Activated naive CD8-positive, alpha-beta T cell treated with anti-CD3 and anti-CD28 coated beads, Interleukin-2, amount 10 ng/mL, durations not matched to agents 7 days and 5 days (primary cell): ENCODE data around the gene CPXM2. TPM values are rescaled to one million over a fixed set of nuclear protein-coding genes. Genes with fewer than 3 reads are reported as not detected.

Experiments used
- ATAC-seq: fragments of 150-1000 bp; cut with Tn5 transposase; one replicate; pipeline ENCODE4 v1.10.0; 2021; ENCODE audit warnings: low read depth, moderate library complexity
- POLR2A ChIA-PET: fragments of 350-600 bp; sonication (Branson Sonifier 250); formaldehyde crosslinking; loops from one replicate; lab custom pipeline; 2021; ENCODE audit warnings: antibody characterized with exemption; lab: Charles Lee
- DNase-seq: peaks from one replicate; pipeline ENCODE4 v3.0.0; 2021
- H3K27ac Mint-ChIP-seq: one replicate; pipeline ENCODE4 v1.8.0; 2022; ENCODE audit warnings: mild to moderate bottlenecking, mixed read lengths
- H3K27me3 Mint-ChIP-seq: one replicate; pipeline ENCODE4 v1.8.0; 2022; ENCODE audit warnings: mild to moderate bottlenecking, moderate library complexity, mixed read lengths
- H3K36me3 Mint-ChIP-seq: one replicate; pipeline ENCODE4 v1.8.0; 2021; ENCODE audit warnings: mild to moderate bottlenecking, mixed read lengths
- H3K4me1 Mint-ChIP-seq: one replicate; pipeline ENCODE4 v1.8.0; 2021; ENCODE audit warnings: mixed read lengths
- H3K4me3 Mint-ChIP-seq: one replicate; pipeline ENCODE4 v1.8.0; 2022; ENCODE audit warnings: mild to moderate bottlenecking, moderate library complexity, mixed read lengths
- H3K9me3 Mint-ChIP-seq: one replicate; pipeline ENCODE4 v1.8.0; 2021; ENCODE audit warnings: mixed read lengths
- total RNA-seq, 2 experiments: library from RNA; stranded (reverse); gene quantifications; one replicate each; pipeline ENCODE4 v1.2.3, GENCODE V29; 2021

The CPXM2 gene
- total RNA-seq, 2 experiments from 2014 or later: not detected

GRCh38 chr10:123890756-123891143 lies 857 bp downstream of the CPXM2 start:
- ATAC-seq (no peak), DNase-seq (no peak)
- peaks cover 14% of the 10 kb centered on the region for H3K27me3 Mint-ChIP-seq
- no peaks in the 10 kb centered on the region for H3K36me3 Mint-ChIP-seq
- H3K4me1 Mint-ChIP-seq: no peaks in the 10 kb centered on the region
- no peaks in the 10 kb centered on the region for H3K9me3 Mint-ChIP-seq
- POLR2A ChIA-PET: no interaction called here
- H3K4me3 Mint-ChIP-seq: no peak overlapping the region
- no peak overlapping the region for H3K27ac Mint-ChIP-seq

DNA sequence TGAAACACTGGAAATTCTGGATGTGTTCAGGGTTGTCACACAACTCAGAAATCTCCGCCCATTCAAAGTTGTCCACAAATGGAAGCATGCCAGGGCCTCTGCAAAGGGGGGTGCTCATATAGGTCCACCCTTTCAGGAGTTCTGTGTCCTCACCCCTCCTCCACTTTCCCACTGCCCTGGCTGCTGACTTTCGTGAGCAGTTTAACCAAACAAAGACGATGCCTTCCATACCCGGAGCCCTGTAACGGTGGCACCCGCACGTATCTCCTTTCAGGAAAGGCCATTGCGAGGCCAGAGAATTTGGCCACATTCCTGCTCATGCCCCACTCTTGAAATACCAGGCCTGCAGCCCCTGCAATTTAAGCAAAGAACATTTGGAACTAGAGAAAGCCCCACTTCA lies 1.4 kb downstream of the CPXM2 start:
- no peak for ATAC-seq
- Mint-ChIP-seq H3K9me3 (no peaks in the 10 kb centered on the region), H3K27ac (no peak overlapping the region), H3K4me3 (no peak overlapping the region), H3K36me3 (no peaks in the 10 kb centered on the region), H3K27me3 (peaks cover 14% of the 10 kb centered on the region), H3K4me1 (no peaks in the 10 kb centered on the region)
- POLR2A ChIA-PET: no interaction called here
- DNase-seq: no peak

GRCh38 chr10:123889821-123890220 lies 1.8 kb downstream of the CPXM2 start:
- no peak overlapping the region for H3K4me3 Mint-ChIP-seq
- ATAC-seq: no peak
- no peaks in the 10 kb centered on the region for H3K36me3 Mint-ChIP-seq
- POLR2A ChIA-PET: interaction anchor here (0.6 kb wide), 1 partner anchor 9 kb away, joined by 6 read pairs; no protein-coding TSS in a partner anchor
- H3K9me3 Mint-ChIP-seq: no peaks in the 10 kb centered on the region
- peaks cover 14% of the 10 kb centered on the region for H3K27me3 Mint-ChIP-seq
- DNase-seq: no peak
- no peaks in the 10 kb centered on the region for H3K4me1 Mint-ChIP-seq
- no peak overlapping the region for H3K27ac Mint-ChIP-seq

- Mint-ChIP-seq H3K27me3 (peaks cover 14% of the 10 kb centered on the region), H3K36me3 (no peaks in the 10 kb centered on the region), H3K4me1 (no peaks in the 10 kb centered on the region), H3K4me3 (no peak overlapping the region), H3K9me3 (no peaks in the 10 kb centered on the region), H3K27ac (no peak overlapping the region)
- ATAC-seq (no peak), DNase-seq (no peak)
- POLR2A ChIA-PET: no interaction called here
Measured at GRCh38 chr10:123888751-123889150, 2.9 kb downstream of the CPXM2 start.

DNA sequence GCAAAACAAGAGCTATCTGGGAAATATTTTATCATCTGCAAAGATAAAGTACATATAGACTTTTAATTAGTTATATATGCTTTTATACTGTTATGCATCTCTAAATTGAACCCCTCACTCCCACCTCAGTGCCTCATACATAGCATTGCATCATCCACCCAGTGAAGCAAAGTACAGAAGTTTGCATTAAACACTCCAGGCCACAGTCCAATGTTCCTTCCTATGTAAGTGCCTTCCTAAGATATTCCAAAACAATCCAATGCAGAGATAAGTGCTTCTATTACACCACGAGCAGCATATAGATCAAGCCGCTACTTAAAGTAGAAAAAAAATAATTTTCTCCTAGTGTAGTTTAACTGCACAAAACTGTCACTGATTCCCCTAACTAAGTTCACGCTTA lies 3.4 kb downstream of the CPXM2 start:
- no peak for ATAC-seq
- no peak overlapping the region for H3K27ac Mint-ChIP-seq
- H3K4me3 Mint-ChIP-seq: no peak overlapping the region
- H3K27me3 Mint-ChIP-seq: peaks cover 14% of the 10 kb centered on the region
- no peaks in the 10 kb centered on the region for H3K9me3 Mint-ChIP-seq
- no peaks in the 10 kb centered on the region for H3K4me1 Mint-ChIP-seq
- no peaks in the 10 kb centered on the region for H3K36me3 Mint-ChIP-seq
- no peak for DNase-seq
- POLR2A ChIA-PET: no interaction called here

- no peaks in the 10 kb centered on the region for H3K9me3 Mint-ChIP-seq
- H3K4me1 Mint-ChIP-seq: no peaks in the 10 kb centered on the region
- DNase-seq: no peak
- POLR2A ChIA-PET: no interaction called here
- H3K4me3 Mint-ChIP-seq: no peak overlapping the region
- no peak for ATAC-seq
- no peaks in the 10 kb centered on the region for H3K36me3 Mint-ChIP-seq
- H3K27me3 Mint-ChIP-seq: peaks cover 11% of the 10 kb centered on the region
- no peak overlapping the region for H3K27ac Mint-ChIP-seq
Measured at GRCh38 chr10:123886292-123886691, 5.3 kb downstream of the CPXM2 start.

DNA sequence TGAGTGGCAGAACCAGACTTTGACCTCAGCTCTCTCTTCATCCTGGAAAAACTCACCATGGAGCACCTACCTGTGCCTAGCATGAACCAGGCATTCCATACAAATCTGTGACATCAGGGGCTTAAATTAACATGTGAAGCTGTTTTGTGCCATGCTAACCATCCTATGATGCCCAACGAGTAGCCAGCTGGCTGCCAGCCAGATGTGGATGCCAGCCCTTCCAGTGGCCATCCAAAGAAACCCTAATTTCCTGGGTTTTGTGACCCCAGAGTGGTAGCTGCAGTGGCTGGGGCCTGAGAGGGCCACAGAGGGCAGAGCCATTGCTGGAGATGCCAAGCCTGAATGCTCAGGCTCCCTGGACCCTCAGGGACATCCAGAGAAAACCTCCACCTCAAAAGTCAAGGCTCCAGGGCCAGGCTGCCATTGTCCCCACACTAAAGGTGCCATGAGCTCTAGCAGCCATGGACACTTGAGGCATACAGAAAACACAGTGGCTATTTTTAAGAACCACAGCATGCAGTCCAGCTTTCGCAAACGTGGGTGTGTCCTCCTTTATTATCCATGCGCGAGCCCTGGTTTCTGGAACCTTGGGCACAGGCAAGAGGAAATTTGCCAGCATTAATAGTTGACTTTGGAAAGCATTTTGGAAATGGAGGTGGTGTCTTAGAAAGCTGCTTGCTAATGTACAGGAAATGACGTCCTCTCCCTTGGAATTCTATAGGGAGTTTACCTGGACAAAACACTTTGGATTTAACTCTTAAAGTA lies 6.0 kb downstream of the CPXM2 start:
- ATAC-seq: no peak
- no peak for DNase-seq
- H3K4me1 Mint-ChIP-seq: no peaks in the 10 kb centered on the region

GRCh38 chr10:123884907-123885381 lies 6.7 kb downstream of the CPXM2 start:
- POLR2A ChIA-PET: no interaction called here
- Mint-ChIP-seq H3K9me3 (no peaks in the 10 kb centered on the region), H3K27me3 (peaks cover under 1% of the 10 kb centered on the region), H3K4me1 (no peaks in the 10 kb centered on the region), H3K36me3 (no peaks in the 10 kb centered on the region), H3K4me3 (no peak overlapping the region), H3K27ac (no peak overlapping the region)
- DNase-seq: no peak
- no peak for ATAC-seq

More for the DNA sequence above, 6.0 kb downstream of the CPXM2 start:
- Mint-ChIP-seq H3K27me3 (peaks cover 6% of the 10 kb centered on the region), H3K27ac (no peak overlapping the region), H3K36me3 (no peaks in the 10 kb centered on the region), H3K4me3 (no peak overlapping the region), H3K9me3 (no peaks in the 10 kb centered on the region)
- POLR2A ChIA-PET: no interaction called here

DNA sequence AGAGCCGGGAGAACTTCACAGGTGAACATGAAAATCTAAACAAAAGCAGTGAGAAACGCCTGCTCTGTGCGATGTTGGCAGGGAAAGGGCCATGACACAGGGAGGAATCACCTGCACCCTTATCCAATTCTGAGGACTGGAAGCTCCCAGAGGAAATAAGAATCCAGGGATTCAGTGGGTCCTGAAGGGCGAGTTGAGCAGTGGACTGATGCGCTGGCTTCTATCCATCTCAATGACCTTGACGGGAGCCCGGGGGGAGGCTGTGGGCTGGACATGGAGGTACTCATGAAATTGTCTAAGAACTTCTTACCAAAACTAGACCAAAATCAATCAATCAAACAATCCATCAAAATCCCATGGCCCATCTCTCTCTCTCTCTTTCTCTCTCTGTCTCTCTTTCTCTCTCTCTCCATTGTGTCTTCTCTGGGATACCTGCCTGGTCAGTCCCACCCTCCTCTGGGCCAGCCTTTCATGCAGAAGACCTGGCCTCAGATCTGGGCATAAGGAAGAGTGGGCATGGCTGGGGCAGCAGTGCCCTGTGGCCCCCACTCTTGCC lies 7.2 kb downstream of the CPXM2 start:
- Mint-ChIP-seq H3K4me1 (no peaks in the 10 kb centered on the region), H3K4me3 (no peak overlapping the region), H3K27ac (no peak overlapping the region), H3K27me3 (no peaks in the 10 kb centered on the region), H3K36me3 (no peaks in the 10 kb centered on the region), H3K9me3 (no peaks in the 10 kb centered on the region)
- ATAC-seq (no peak), DNase-seq (no peak)
- POLR2A ChIA-PET: no interaction called here

GRCh38 chr10:123883673-123884320 lies 7.8 kb downstream of the CPXM2 start:
- H3K4me3 Mint-ChIP-seq: no peak overlapping the region
- H3K4me1 Mint-ChIP-seq: no peaks in the 10 kb centered on the region
- no peaks in the 10 kb centered on the region for H3K9me3 Mint-ChIP-seq
- POLR2A ChIA-PET: no interaction called here
- ATAC-seq (no peak), DNase-seq (no peak)
- no peaks in the 10 kb centered on the region for H3K36me3 Mint-ChIP-seq
- H3K27ac Mint-ChIP-seq: no peak overlapping the region
- no peaks in the 10 kb centered on the region for H3K27me3 Mint-ChIP-seq

GRCh38 chr10:123882681-123883445 lies 8.7 kb downstream of the CPXM2 start:
- Mint-ChIP-seq H3K4me1 (no peaks in the 10 kb centered on the region), H3K27me3 (no peaks in the 10 kb centered on the region), H3K4me3 (no peak overlapping the region), H3K9me3 (no peaks in the 10 kb centered on the region), H3K27ac (no peak overlapping the region), H3K36me3 (no peaks in the 10 kb centered on the region)
- ATAC-seq: no peak
- no peak for DNase-seq
- POLR2A ChIA-PET: no interaction called here

- Mint-ChIP-seq H3K9me3 (no peaks in the 10 kb centered on the region), H3K27ac (no peak overlapping the region), H3K27me3 (no peaks in the 10 kb centered on the region), H3K4me3 (no peak overlapping the region), H3K4me1 (no peaks in the 10 kb centered on the region), H3K36me3 (no peaks in the 10 kb centered on the region)
- POLR2A ChIA-PET: no interaction called here
- no peak for DNase-seq
- ATAC-seq: no peak
Measured at GRCh38 chr10:123882177-123882576, 9.4 kb downstream of the CPXM2 start.

- POLR2A ChIA-PET: no interaction called here
- no peaks in the 10 kb centered on the region for H3K9me3 Mint-ChIP-seq
- ATAC-seq: no peak
- H3K27me3 Mint-ChIP-seq: no peaks in the 10 kb centered on the region
- no peak for DNase-seq
- H3K27ac Mint-ChIP-seq: no peak overlapping the region
- H3K4me3 Mint-ChIP-seq: no peak overlapping the region
- H3K36me3 Mint-ChIP-seq: no peaks in the 10 kb centered on the region
- no peaks in the 10 kb centered on the region for H3K4me1 Mint-ChIP-seq
Measured at GRCh38 chr10:123879606-123880257, 11.9 kb downstream of the CPXM2 start.
